HEK293T (cell line): ENCODE measurements around the gene SRMS.
A peak's percentile ranks its signal among the peaks of the same experiment; 100 is the strongest.

Experiments
- CTCF ChIA-PET: fragments of 350-600 bp; formaldehyde crosslinking; extraction: SDS; loops from one replicate; lab custom pipeline; 2021; ENCODE audit warnings: antibody characterized with exemption, inconsistent platforms; lab: Yijun Ruan, JAX
- POLR2A ChIA-PET: fragments of 350-600 bp; formaldehyde crosslinking; extraction: SDS; loops from one replicate; lab custom pipeline; 2020; ENCODE audit warnings: antibody characterized with exemption, inconsistent platforms; lab: Yijun Ruan, JAX
- DNase-seq: peaks from one replicate; pipeline ENCODE4 v3.0.0; 2012; ENCODE audit warnings: mixed read lengths; ENCODE audit errors: extremely low spot score
- ARNT ChIP-seq: fragments of 450-650 bp; IDR thresholded peaks from 2 replicates; pipeline ENCODE4 v1.6.1; 2017; ENCODE audit warnings: mild to moderate bottlenecking
- BHLHE40 ChIP-seq: fragments of 450-650 bp; IDR thresholded peaks from 2 replicates; pipeline ENCODE4 v1.6.1; 2016; ENCODE audit warnings: mild to moderate bottlenecking, moderate library complexity, borderline replicate concordance
- CTBP1 ChIP-seq: fragments of 450-650 bp; IDR thresholded peaks from 2 replicates; pipeline ENCODE4 v1.6.1; 2016; ENCODE audit warnings: borderline replicate concordance
- ELF4 ChIP-seq: fragments of 450-650 bp; IDR thresholded peaks from 2 replicates; pipeline ENCODE4 v1.6.1; 2017; ENCODE audit warnings: antibody characterized with exemption
- FOXA1 ChIP-seq: fragments of 450-650 bp; IDR thresholded peaks from 2 replicates; pipeline ENCODE4 v1.6.1; 2016; ENCODE audit warnings: mild to moderate bottlenecking
- FOXK2 ChIP-seq: fragments of 450-650 bp; IDR thresholded peaks from 2 replicates; pipeline ENCODE4 v1.6.1; 2016; ENCODE audit warnings: mild to moderate bottlenecking
- FOXM1 ChIP-seq: fragments of 450-650 bp; IDR thresholded peaks from 2 replicates; pipeline ENCODE4 v1.6.1; 2017; ENCODE audit warnings: mild to moderate bottlenecking, borderline replicate concordance
- HDGF ChIP-seq: fragments of 450-650 bp; IDR thresholded peaks from 2 replicates; pipeline ENCODE4 v1.6.1; 2017; ENCODE audit warnings: antibody characterized with exemption, borderline replicate concordance
- L3MBTL2 ChIP-seq: fragments of 450-650 bp; conservative IDR thresholded peaks from 2 replicates; pipeline ENCODE4 v1.6.1; 2016; ENCODE audit warnings: mild to moderate bottlenecking
- LEF1 ChIP-seq: fragments of 450-650 bp; IDR thresholded peaks from 2 replicates; pipeline ENCODE4 v1.6.1; 2017; ENCODE audit warnings: mild to moderate bottlenecking, borderline replicate concordance
- NFRKB ChIP-seq: fragments of 450-650 bp; IDR thresholded peaks from 2 replicates; pipeline ENCODE4 v1.6.1; 2016; ENCODE audit warnings: mild to moderate bottlenecking, moderate library complexity
- SP1 ChIP-seq: fragments of 450-650 bp; IDR thresholded peaks from 2 replicates; pipeline ENCODE4 v1.6.1; 2017
- SUZ12 ChIP-seq: fragments of 450-650 bp; IDR thresholded peaks from 2 replicates; pipeline ENCODE4 v1.6.1; 2016; ENCODE audit warnings: mild to moderate bottlenecking
- TARDBP ChIP-seq: fragments of 450-650 bp; IDR thresholded peaks from 2 replicates; pipeline ENCODE4 v1.6.1; 2016
- ZNF384 ChIP-seq: fragments of 450-650 bp; IDR thresholded peaks from 2 replicates; pipeline ENCODE4 v1.6.1; 2016
- TF ChIP-seq, protein P1 (sequence below): fragments of 450-650 bp; IDR thresholded peaks from 2 replicates; pipeline ENCODE4 v1.6.1; 2016

The SRMS gene

DNA sequence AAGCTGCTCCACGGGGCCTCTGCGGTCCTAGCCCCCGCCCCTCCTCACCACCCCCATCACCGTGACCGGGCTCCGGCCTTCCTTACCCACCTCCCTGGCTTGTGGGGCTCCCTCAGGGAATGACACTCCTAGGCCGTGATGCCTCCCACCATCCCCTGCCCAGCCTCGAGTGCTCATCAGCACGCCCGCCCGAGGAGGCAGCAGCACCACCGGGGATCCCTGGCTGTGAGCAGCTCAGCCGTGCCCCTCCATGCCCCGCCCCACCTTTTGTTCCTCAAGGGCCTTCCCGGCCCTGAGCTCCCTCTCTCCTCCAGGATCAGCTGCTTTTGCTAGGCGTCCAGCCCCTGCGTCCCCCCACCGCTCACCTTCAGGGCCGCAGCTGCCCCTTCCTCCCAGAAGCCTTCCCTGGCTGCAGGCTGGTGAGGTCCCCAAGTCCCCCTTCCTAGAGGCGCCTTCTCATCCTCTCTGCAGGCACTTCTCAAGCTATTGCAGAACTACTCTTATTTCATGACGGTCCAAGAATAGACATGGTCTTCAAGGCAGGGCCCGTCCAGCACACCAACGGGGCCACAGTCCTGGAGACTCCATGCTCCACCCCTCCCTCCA, 9.4 kb upstream of the SRMS start:
- CTCF ChIA-PET, result interaction anchor here (0.7 kb wide), 1 partner anchor 101 kb away, joined by 3 read pairs; the partner anchor contains the start of gene RTEL1
- DNase-seq, result no peak

DNA sequence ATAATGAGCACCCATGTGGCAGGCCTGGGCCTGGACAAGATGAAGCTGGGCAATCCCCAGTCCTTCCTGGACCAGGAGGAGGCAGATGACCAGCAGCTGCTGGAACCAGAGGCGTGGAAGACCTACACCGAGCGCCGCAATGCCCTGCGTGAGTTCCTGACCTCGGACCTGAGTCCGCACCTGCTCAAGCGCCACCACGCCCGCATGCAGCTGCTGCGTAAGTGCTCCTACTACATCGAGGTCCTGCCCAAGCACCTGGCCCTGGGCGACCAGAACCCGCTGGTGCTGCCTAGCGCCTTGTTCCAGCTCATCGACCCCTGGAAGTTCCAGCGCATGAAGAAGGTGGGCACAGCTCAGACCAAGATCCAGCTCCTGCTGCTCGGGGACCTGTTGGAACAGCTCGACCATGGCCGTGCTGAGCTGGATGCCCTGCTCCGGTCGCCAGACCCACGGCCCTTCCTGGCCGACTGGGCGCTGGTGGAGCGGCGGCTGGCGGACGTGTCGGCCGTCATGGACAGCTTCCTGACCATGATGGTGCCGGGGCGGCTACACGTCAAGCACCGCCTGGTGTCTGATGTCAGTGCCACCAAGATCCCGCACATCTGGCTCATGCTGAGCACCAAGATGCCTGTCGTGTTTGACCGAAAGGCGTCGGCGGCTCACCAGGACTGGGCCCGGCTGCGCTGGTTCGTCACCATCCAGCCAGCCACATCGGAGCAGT, 8.3 kb upstream of the SRMS start:
- no peak for DNase-seq
- POLR2A ChIA-PET, result interaction anchor here (1.0 to 1.4 kb wide), 2 partner anchors 60 to 71 kb away, joined by 3 to 4 read pairs; partner anchors contain the start of gene GMEB2
- TF ChIP-seq FOXK2, result no peak
- no peak for TF ChIP-seq TARDBP
- TF ChIP-seq ELF4, result no peak
- no peak for TF ChIP-seq FOXA1
- no peak for TF ChIP-seq ARNT
- TF ChIP-seq SUZ12, result no peak
- no peak for TF ChIP-seq FOXM1
- no peak for TF ChIP-seq HDGF
- no peak for TF ChIP-seq BHLHE40
- TF ChIP-seq, protein P1, sequence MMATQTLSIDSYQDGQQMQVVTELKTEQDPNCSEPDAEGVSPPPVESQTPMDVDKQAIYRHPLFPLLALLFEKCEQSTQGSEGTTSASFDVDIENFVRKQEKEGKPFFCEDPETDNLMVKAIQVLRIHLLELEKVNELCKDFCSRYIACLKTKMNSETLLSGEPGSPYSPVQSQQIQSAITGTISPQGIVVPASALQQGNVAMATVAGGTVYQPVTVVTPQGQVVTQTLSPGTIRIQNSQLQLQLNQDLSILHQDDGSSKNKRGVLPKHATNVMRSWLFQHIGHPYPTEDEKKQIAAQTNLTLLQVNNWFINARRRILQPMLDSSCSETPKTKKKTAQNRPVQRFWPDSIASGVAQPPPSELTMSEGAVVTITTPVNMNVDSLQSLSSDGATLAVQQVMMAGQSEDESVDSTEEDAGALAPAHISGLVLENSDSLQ, result no peak
- no peak for TF ChIP-seq CTBP1
- TF ChIP-seq LEF1, result no peak
- no peak for TF ChIP-seq NFRKB
- no peak for TF ChIP-seq ZNF384
- no peak for TF ChIP-seq SP1
- no peak for TF ChIP-seq L3MBTL2
- CTCF ChIA-PET, result no interaction called here

More for the DNA sequence above, 9.4 kb upstream of the SRMS start:
- POLR2A ChIA-PET, result interaction anchor here (1.1 kb wide), 1 partner anchor 18 kb away, joined by 3 read pairs; no protein-coding TSS in a partner anchor
- no peak for TF ChIP-seq SUZ12
- no peak for TF ChIP-seq FOXM1
- no peak for TF ChIP-seq BHLHE40
- no peak for TF ChIP-seq SP1
- TF ChIP-seq, protein P1, result no peak
- TF ChIP-seq ZNF384, result no peak
- no peak for TF ChIP-seq CTBP1
- no peak for TF ChIP-seq FOXK2
- no peak for TF ChIP-seq FOXA1
- TF ChIP-seq HDGF, result no peak
- TF ChIP-seq L3MBTL2, result no peak
- no peak for TF ChIP-seq TARDBP
- no peak for TF ChIP-seq LEF1

DNA sequence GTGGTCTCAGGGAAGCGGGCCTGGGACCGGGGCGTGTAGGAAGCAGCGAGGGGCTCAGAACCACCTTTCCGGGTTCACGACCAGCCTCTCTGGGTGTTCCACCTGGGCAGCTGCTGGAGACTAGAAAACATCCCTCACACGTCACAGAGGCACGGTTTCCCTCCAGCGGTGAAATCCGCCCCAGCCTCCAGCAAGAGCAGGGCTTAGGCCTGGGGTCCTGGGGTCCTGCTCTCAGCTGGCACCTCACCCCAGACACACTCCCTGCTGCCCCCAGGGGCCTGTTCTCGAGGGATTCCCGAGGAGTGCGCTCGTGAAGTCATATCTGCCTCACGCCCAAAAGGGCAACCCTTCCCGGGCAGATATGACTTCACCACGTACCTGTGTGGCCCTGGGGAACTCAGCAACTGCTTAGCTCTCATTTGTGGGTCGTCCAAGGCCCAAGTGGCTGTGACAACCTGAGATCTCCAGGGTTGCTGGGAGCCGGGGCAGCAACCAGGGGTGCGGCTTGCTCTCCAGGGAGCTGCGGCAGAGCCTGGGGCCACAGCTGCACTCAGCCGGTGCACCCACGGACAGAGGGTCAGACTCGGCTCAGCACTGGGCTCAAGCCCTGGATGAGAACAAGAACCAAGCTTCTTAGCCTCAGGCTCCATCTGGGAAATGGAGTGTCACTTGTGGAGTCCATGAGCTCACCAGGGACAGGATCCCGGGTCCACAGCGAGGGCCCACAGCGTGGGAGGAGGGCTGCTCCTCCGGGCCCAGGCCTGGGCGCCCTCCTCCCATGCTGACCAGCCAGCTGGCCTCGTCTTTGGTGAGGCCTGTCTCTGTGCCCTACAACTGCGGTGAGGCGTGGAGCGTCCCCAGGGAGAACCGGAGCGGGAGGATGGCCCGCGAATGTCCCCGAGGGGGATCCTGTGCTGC, 7.1 kb upstream of the SRMS start:
- no peak for DNase-seq
- ChIA-PET POLR2A (interaction anchor here (1.0 to 1.4 kb wide), 2 partner anchors 58 to 72 kb away, joined by 3 to 4 read pairs; partner anchors contain the start of gene GMEB2), CTCF (no interaction called here)
- no peak for TF ChIP-seq FOXA1
- TF ChIP-seq NFRKB, result no peak
- TF ChIP-seq BHLHE40, result no peak
- TF ChIP-seq TARDBP, result no peak
- no peak for TF ChIP-seq CTBP1
- TF ChIP-seq LEF1, result no peak
- no peak for TF ChIP-seq SP1
- TF ChIP-seq FOXM1, result no peak
- no peak for TF ChIP-seq FOXK2
- no peak for TF ChIP-seq SUZ12
- TF ChIP-seq HDGF, result no peak
- TF ChIP-seq ELF4, result no peak
- no peak for TF ChIP-seq ARNT
- no peak for TF ChIP-seq ZNF384
- no peak for TF ChIP-seq L3MBTL2

DNA sequence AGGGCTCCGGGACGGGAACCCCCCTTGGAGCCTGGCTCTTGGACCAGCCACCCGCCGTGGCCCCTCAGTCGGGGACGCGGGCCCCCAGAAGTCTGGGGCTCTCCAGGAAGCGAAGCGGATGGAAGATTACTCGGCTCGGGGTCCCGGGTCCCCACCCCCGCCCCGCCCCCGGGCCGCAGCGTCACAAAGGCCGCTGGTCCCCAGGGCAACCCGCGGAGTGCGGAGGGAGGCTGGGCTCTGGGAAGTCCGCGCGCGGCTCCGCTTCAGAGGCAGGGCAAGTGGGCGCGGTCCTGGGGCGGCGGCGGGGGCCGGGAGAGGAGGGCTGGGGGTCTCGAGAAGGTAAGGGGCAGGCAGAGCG, 6.4 kb upstream of the SRMS start, which contains the start of gene FNDC11:
FNDC11 (plus strand) TSS at position 227 of the 358 bp plus-strand sequence. CDS start 1,505 bp downstream, outside the sequence.
- ChIA-PET CTCF (no interaction called here), POLR2A (no interaction called here)
- TF ChIP-seq CTBP1 (no peak), LEF1 (no peak), ELF4 (no peak), L3MBTL2 (no peak), BHLHE40 (no peak), SP1 (no peak), NFRKB (no peak), FOXK2 (no peak), HDGF (no peak)
- no peak for DNase-seq

DNA sequence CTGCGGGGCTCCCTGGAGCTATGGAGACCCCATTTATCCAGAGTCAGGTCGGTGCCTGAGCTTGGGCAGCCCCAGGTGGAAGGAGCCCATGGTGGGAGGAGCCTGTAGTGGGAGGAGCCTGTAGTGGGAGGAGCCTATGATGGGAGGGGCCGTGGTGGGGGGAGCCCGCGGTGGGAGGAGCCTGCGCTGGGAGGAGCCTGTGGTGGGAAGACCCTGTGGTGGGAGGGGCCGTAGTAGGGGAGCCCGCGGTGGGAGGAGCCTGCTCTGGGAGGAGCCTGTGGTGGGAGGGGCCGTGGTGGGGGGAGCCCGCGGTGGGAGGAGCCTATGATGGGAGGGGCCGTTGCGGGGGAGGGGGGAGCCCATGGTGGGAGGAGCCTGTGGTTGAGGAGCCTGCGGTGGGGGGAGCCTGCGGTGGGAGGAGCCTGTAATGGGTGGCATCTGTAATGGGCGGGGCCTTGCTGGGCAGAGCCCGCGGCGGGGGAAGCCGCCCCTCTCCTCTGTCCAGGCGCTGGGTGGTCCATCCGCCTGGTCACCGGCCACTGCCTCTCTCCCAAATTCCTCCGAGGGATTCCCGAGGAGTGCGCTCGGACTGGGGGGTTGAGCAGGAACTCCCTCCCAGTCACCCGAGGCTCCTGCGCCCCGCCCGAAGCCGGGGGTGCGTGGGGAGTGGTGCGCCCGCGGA, 5.8 kb upstream of the SRMS start:
- TF ChIP-seq LEF1 (no peak), FOXA1 (no peak), SP1 (peak; percentile 71; the same call in 1 of the 2 replicates), NFRKB (no peak)
- ChIA-PET CTCF (no interaction called here), POLR2A (no interaction called here)
- DNase-seq, result peak; percentile 90
